Lower leg skin (tissue), 3 donors: ENCODE results near the gene NUFIP2.

Experiments
- CTCF ChIP-seq, 3 donors: fragments of 450-650 bp; IDR thresholded peaks; one replicate each; pipeline ENCODE4 v1.5.1; 2016; ENCODE audit warnings: antibody characterized with exemption in 3 of 3, mild to moderate bottlenecking in 3 of 3, moderate library complexity in 2 of 3
- POLR2A ChIP-seq, 2 donors: fragments of 450-650 bp; IDR thresholded peaks; one replicate each; pipeline ENCODE4 v1.6.1; 2016 to 2017; ENCODE audit warnings: antibody characterized with exemption in 2 of 2, mild to moderate bottlenecking in 1 of 2, moderate library complexity in 1 of 2

GRCh38 chr17:29212681-29213121 is 81.2 kb downstream of the NUFIP2 start:
- TF ChIP-seq CTCF (IDR thresholded peaks at IDR 0.05), result no peak
- TF ChIP-seq POLR2A (IDR thresholded peaks at IDR 0.05), result no peak
